GM18499 (cell line): ENCODE data around the gene NDST1.

ENCODE experiments used
- ATAC-seq: cut with Tn5 transposase; IDR thresholded peaks from one replicate; pipeline ENCODE4 v1.9.1; 2021; ENCODE audit warnings: moderate number of reproducible peaks; ENCODE audit not compliant: insufficient read depth, unreplicated experiment

Gene NDST1

GRCh38 chr5:150580917-150581316 is 73.0 kb downstream of the NDST1 start:
- ATAC-seq = no peak

DNA sequence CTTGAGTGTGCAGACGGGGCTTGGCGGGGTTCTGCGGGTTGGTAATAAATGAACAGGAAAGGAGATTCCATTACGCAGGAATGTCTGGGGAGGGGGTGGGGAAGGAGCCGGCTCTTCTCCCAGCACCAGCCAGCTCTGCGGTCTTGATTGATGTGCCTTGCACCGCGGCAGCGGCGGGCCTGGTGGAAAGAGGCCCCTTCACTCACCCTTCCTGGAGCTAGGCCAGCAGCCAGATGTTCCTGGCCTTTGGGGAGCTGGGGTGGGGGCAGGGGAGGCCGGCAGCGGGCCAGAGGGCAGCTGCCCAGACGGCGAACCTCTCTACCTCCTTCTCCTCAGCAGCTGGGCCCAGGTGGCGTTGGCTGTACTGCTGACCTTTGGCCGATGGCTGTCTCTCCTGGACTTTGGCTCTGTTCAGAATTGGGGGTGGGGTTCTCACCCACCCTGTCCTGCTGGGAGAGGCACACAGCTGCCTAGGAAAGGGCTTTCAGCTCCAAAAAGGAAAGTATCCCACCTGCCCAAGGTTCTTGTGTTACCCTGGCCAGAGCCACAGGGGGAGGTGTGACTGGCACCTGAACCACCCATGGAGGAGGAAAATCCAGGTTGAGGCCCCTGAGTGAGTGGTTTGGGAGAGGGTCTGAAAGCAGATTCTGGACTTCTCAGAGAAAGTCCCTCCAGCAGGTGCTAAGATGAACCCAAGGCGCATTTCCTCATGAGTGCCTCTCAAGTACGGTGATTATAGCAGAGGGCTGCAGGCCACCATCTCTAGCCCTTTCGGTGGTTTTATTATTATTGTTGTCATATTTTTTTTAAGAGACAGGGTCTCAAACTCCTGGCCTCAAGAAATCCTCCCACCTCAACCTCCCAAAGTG is 74.5 kb downstream of the NDST1 start:
- ATAC-seq = no peak

DNA sequence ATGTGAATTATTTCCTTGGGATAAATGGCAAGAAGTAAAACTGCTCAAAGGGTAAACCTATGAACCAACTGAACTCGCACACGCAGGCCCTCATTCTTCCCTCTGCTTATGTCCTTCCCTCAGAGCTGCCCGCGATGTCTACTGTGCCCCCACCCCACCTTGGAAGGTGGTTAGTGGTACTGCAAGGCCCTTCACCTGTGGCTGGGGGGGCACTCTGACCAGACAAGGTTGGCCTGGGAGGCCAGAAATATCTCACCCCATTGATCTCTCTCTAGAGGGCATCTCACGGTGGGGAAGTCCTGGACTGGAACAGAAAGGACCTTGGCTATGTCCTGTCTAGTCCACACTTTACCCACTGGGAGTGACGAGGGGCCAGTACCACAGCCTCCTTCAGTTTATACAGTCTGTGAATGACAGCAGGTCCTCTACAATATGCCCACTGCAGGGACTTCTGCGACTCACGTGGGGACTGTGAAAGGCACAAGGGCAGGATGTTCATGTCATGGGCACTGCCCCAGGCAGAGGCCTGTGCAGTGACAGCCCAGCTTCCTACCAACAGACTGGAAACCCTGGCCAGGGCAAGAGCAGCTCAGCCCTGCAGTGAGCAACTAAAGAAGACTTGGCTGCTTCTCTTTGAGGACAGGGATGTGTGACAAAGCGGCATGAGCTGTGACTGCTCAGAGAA is 75.8 kb downstream of the NDST1 start:
- no peak for ATAC-seq

GRCh38 chr5:150584556-150585335 is 76.8 kb downstream of the NDST1 start:
- ATAC-seq = no peak

- ATAC-seq = no peak
Observed at GRCh38 chr5:150585781-150586341, 77.9 kb downstream of the NDST1 start.

DNA sequence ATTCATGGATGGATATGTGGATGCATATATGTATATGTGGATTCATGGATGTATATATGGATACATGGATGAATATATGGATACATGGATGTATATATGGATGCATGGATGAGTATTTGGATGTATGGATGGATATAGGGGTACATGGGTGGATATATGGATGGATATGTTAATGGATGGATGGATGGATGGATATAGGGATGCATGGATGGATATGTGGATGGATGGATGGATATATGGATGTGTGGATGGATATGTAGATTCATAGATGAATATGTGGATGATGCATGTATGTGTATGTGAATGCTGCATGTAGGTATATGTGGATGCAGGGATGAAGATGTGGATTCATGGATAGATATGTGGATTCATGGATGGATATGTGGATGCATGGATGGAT is 79.1 kb downstream of the NDST1 start:
- ATAC-seq = no peak

DNA sequence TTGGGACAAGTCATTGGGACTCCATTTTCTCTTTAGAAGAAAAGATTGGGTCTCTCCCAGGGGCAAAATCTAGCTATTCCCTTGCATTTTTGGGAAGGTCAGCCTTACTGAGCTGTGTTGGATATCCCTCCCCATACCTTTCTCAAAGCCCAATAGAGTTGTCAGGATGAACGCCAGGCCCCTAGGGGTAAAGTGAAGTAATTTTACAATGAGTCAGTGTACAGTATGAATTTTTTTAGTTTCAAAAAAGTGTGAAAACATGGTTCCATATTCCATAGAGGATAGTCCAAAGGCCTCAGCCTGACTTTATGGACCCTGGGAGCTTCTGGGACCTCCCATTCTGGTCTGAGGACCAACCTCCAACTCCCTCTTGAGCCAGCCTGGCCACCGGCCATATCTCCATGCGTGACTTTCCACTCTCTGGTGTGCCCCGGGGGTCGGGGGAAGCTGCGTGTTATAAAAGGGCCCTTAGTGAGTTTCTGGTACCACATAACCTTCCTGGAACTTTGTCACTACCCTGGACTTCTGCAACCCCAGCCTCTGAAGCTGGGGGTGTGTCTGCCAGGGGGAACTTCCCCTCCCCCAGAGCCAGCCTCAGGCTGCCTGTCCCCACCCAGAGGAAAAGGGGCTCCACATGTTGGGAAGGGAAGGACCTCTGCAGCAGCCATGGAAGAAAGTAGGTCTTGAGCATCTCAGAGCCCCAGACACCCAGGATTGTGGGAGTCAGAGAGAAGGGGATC is 80.1 kb downstream of the NDST1 start:
- ATAC-seq = no peak

DNA sequence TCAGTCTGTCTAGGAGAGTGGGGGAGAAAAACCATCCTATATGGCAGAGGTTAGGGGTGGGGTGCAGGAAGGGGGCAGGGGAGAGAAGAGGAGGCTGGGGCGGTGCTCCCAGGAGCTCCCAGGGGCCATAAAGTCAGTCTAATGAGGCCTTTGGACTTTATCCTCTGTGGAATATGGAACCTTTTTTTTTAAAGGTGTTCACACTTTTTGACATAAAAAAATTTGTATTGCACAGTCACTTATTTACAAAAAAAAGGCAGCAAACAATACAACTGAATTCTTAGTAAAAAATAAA is 80.6 kb downstream of the NDST1 start:
- ATAC-seq = no peak

DNA sequence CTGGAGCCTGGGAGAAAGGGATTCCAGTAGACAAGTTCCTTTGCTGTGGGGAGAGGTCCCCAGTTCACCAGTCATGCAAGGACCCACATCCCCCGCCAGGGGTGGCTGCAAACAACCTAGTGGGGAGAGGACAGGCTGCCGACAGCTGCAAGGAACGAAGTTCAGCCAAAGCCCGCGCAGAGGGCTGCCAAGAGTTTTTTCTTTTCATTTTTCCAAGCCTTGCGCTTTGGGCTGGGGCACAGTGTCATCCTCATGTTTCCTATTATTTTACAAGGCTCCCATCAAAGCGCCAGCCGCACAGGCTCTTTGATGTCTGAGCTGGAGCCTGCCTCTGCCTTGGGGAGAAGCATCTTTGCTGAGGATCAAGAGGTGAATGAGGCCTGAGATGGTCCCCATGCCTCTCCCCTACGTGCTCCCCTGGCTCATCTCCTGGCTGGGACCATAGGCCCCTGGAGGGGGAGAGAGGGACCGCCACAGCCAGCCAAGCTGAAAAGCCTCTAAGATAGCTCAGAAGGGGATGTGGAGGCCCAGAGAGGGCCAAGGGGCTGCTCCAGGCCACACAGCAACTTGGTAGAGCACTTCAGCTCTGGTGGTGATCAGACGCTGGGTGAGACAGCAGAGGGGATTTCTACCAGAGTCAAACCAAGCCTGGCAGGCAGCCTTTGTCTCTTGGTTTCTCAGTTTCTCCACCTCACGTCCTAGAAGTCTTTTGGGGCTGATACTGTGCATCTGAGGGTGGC is 82.1 kb downstream of the NDST1 start:
- ATAC-seq = no peak

DNA sequence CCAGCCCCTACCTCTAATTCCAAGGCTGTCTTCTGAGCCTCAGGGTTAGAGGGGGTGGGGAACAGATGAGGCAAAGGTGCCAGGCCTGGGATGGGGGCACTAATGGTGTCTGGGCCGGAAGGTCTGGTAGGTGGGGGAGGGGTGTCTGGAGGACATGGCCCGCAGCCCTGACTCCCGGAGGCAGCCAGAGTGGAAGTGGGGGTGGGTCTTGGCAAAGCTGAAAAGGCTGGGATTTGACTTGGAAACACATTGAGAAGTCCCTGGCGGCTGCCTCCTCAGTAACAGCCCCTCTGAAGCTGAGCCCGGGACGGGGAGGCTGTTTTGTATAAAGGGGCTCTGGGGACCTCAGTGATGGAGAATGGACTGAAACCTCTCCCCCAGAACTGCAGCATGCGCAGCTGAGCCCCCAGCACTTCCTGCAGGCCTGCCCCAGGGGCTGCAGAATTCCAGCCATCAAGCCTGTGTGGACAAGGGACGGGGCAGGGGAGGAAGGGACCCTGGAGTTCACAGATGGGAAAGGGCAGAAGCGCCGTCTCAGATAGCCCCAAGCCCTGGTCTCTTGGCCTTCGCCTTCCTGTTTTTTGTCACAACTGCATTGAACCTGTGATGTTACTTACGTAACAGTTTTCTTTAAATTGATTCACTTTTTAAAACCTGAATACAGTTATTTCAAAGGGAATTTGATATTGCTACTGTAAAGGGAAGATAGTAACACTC is 83.2 kb downstream of the NDST1 start:
- ATAC-seq = no peak

GRCh38 chr5:150593593-150593992 is 85.7 kb downstream of the NDST1 start:
- ATAC-seq = no peak

DNA sequence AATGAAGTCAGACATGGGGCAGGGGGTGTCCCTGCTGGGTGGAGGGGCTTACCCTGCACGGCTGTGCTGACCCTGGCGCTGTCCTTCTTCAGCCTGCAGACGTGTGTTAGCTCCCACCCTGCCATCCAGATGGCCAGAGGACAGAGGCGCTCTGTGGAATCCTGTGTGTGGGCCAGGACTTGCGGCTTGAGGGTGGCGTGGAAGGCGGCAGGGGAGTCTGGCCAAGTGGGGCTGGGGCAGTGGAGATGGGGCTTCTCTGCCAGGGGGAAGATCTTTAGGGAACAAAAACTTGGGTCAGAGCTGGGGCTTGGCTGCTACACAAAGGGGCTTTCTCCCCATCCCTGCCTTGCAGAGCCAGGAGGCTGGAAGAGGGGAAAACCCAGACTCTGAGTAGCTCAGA is 86.1 kb downstream of the NDST1 start:
- no peak for ATAC-seq

- ATAC-seq = no peak
Observed at GRCh38 chr5:150595466-150596031, 87.6 kb downstream of the NDST1 start.

DNA sequence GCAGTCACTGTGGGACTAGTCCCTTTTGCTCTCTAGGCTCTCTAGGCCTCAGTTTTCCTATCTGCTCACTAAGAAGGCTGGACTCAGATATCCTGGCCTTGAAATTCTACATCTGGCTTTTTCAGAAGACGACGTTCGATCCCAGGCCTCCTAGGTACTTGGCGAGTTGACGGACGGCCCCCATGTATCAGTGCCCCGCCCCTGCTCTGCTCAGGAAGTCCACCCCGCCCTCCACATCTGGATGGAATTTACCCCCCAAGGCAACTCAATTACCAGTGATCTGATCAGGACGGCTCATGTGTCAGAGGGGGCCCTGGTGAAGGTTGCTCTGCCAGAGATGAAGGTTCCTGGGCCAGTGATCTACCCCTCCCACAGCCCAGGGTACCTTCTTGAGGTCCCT is 88.4 kb downstream of the NDST1 start:
- no peak for ATAC-seq

GRCh38 chr5:150596826-150597225 is 88.9 kb downstream of the NDST1 start:
- ATAC-seq = no peak

GRCh38 chr5:150598006-150598405 is 90.1 kb downstream of the NDST1 start:
- no peak for ATAC-seq

DNA sequence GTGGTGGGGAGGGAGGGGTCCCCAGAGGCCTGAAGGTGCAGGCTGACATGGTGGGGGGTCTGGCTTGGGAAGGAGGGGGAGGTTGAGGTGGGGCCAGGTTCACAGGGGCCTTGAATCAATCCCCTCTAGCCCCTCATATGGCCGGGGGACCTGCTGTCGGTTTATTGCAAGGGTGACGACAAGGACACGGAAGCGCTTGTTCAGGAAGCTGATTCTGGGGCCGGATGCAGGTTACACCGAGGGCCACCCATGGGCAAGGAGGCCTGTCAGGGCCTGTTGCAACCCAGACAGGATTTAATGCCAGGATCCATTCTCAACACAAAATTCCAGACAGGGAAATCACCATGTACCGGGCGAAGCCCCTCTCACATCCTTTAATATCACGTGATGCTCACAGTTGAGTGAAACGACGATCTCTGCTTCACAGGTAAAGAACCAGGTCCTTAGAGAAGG is 90.9 kb downstream of the NDST1 start:
- no peak for ATAC-seq

- no peak for ATAC-seq
Observed at GRCh38 chr5:150599281-150599680, 91.3 kb downstream of the NDST1 start.
